ENCODE results near the gene CENPQ. TPM values are rescaled to one million over a fixed set of nuclear protein-coding genes. Genes with fewer than 3 reads are reported as not detected.

The CENPQ gene
- total and polyA plus RNA-seq, 2 of the 13 experiments (the other 11 are each of a cell fraction or from before 2014, with no cell fraction given), result 9.1 to 20.1 TPM

DNA sequence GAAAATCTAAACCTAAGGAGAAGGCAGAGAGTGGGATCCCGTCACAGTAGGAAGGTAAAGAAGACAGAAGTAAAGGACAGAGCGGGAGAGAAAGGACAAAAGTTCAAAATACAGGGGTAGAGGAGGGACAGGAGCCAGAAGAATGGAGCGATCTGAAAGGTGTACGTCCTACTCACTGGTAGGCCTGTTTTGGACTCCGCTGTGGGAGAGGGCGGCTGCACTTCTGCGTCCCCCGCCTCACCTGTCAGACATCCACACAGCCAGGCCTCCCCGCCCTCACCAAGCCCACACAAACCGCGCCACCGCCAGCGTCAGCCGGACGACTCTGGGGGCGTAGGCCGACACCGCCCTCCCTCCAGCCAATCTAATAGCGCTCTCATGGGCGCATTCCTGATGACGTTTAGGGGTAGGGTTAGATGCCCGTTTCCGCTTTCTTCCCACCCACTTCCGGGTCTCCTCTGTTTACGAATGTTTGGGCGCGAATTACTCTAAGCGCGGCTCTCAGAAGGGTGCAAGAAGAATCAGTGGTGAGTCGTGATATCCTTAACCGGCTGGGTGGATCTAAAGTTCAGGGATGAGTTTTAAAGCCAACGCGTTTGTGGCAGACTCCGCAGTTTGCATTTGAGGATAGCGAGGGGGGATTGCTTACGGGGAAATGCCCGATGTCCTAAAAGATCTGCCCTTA lies at the start of gene CENPQ, which contains the start of gene MMUT (continued):
- TF ChIP-seq ZBTB40 (IDR thresholded peaks at IDR 0.05), result peak; percentile 88
- peak; percentile 81; the same call in 1 of the 2 replicates for TF ChIP-seq ZBTB40 (CRISPR knock-in tag; IDR thresholded peaks at IDR 0.05)
- TF ChIP-seq GPN1 (CRISPR knock-in tag; IDR thresholded peaks at IDR 0.05; ENCODE audit: borderline replicate concordance), result 0 out of 2 replicates have a peak, but pooled peaks have one; percentile 27
- no peak for TF ChIP-seq ZNF121 (CRISPR knock-in tag; IDR thresholded peaks at IDR 0.05)
- TF ChIP-seq ZFP41 (CRISPR knock-in tag; IDR thresholded peaks at IDR 0.05; ENCODE audit: borderline replicate concordance), result peak; percentile 47; the same call in 1 of the 2 replicates
- TF ChIP-seq BRCA1 (CRISPR knock-in tag; IDR thresholded peaks at IDR 0.05), result peak; percentile 87; the same call in 1 of the 2 replicates
- TF ChIP-seq ZHX1 (CRISPR knock-in tag; IDR thresholded peaks at IDR 0.05; ENCODE audit: low read depth), result 0 out of 2 replicates have a peak, but pooled peaks have one; percentile 45
